ENCODE data around the gene KHK. TPM values are rescaled to one million over a fixed set of nuclear protein-coding genes. Genes with fewer than 3 reads are reported as not detected.
"Not testable (repeated sequence)": the region's sequence is repeated elsewhere in the genome, so short reads cannot be mapped to it uniquely, and the experiment has no call there.

Gene KHK
- total RNA-seq, 1 experiment from 2014 or later = 1.5 TPM

DNA sequence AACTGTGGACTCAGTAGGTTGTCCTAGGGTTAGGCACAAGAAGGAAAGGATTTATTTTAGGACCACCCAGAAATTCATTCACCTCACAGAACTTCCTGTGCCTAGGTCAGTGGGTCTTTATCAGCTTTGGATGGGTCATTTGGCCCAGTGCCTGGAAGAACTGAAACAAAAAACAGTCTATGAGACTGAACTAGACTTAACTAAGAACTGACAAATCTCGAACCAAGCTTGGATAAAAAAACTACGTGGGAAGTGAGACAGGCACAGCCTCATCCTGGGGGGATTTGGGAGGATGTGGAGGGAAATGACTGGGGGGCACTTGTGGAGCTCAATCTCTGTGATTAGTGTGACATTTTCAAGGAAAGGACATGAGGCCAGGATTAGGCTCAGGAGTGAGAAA is 12.8 kb upstream of the KHK start:
- in situ Hi-C loops (cut with HindIII; ENCODE audit: low pct_unique_long_range_greater_than_20kb, low sequenced_read_pairs) (no loop called here), intact Hi-C loops (cut with micrococcal nuclease; ENCODE audit: unreplicated experiment) (no loop called here)
- no TSS peak for BruUV-seq (replicated peaks)
- TF ChIP-seq SIN3A (IDR thresholded peaks at IDR 0.05; ENCODE audit: borderline replicate concordance, insufficient read depth, low read depth, low read length) (no peak), TCF7L2 (IDR thresholded peaks at IDR 0.05; ENCODE audit: low read depth, low read length) (no peak), POLR2AphosphoS5 (IDR thresholded peaks at IDR 0.05; ENCODE audit: low read depth, low read length) (no peak)
- TF ChIP-seq, protein P1, sequence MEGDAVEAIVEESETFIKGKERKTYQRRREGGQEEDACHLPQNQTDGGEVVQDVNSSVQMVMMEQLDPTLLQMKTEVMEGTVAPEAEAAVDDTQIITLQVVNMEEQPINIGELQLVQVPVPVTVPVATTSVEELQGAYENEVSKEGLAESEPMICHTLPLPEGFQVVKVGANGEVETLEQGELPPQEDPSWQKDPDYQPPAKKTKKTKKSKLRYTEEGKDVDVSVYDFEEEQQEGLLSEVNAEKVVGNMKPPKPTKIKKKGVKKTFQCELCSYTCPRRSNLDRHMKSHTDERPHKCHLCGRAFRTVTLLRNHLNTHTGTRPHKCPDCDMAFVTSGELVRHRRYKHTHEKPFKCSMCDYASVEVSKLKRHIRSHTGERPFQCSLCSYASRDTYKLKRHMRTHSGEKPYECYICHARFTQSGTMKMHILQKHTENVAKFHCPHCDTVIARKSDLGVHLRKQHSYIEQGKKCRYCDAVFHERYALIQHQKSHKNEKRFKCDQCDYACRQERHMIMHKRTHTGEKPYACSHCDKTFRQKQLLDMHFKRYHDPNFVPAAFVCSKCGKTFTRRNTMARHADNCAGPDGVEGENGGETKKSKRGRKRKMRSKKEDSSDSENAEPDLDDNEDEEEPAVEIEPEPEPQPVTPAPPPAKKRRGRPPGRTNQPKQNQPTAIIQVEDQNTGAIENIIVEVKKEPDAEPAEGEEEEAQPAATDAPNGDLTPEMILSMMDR (IDR thresholded peaks at IDR 0.05) = no peak
- TF ChIP-seq, protein P2, sequence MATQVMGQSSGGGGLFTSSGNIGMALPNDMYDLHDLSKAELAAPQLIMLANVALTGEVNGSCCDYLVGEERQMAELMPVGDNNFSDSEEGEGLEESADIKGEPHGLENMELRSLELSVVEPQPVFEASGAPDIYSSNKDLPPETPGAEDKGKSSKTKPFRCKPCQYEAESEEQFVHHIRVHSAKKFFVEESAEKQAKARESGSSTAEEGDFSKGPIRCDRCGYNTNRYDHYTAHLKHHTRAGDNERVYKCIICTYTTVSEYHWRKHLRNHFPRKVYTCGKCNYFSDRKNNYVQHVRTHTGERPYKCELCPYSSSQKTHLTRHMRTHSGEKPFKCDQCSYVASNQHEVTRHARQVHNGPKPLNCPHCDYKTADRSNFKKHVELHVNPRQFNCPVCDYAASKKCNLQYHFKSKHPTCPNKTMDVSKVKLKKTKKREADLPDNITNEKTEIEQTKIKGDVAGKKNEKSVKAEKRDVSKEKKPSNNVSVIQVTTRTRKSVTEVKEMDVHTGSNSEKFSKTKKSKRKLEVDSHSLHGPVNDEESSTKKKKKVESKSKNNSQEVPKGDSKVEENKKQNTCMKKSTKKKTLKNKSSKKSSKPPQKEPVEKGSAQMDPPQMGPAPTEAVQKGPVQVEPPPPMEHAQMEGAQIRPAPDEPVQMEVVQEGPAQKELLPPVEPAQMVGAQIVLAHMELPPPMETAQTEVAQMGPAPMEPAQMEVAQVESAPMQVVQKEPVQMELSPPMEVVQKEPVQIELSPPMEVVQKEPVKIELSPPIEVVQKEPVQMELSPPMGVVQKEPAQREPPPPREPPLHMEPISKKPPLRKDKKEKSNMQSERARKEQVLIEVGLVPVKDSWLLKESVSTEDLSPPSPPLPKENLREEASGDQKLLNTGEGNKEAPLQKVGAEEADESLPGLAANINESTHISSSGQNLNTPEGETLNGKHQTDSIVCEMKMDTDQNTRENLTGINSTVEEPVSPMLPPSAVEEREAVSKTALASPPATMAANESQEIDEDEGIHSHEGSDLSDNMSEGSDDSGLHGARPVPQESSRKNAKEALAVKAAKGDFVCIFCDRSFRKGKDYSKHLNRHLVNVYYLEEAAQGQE (IDR thresholded peaks at IDR 0.05; ENCODE audit: insufficient read depth in 1 of 2, low read depth in 2 of 2, low read length in 1 of 2) = no peak
- H3K27me3 ChIP-seq (ENCODE audit: control insufficient read depth, insufficient read depth, low read length) = no peaks in the 10 kb centered on the region
- no peak for ATAC-seq
- ChIA-PET CTCF (no interaction called here), POLR2A (no interaction called here)
- H3K9me3 ChIP-seq (ENCODE audit: control insufficient read depth, insufficient read depth, low read depth, low read length) = no peaks in the 10 kb centered on the region
- H3K4me1 ChIP-seq (ENCODE audit: control insufficient read depth, insufficient read depth, low read length) = peaks cover 15% of the 10 kb centered on the region
- DNase-seq (ENCODE audit: low read depth, low spot score) = no peak
- H3K36me3 ChIP-seq (ENCODE audit: control insufficient read depth, insufficient read depth, low read length) = no peaks in the 10 kb centered on the region
- no peak overlapping the region for H3K4me3 ChIP-seq (ENCODE audit: low read depth in 2 of 2, low read length in 2 of 2)
- H3K27ac ChIP-seq (ENCODE audit: low read length) = no peak overlapping the region

DNA sequence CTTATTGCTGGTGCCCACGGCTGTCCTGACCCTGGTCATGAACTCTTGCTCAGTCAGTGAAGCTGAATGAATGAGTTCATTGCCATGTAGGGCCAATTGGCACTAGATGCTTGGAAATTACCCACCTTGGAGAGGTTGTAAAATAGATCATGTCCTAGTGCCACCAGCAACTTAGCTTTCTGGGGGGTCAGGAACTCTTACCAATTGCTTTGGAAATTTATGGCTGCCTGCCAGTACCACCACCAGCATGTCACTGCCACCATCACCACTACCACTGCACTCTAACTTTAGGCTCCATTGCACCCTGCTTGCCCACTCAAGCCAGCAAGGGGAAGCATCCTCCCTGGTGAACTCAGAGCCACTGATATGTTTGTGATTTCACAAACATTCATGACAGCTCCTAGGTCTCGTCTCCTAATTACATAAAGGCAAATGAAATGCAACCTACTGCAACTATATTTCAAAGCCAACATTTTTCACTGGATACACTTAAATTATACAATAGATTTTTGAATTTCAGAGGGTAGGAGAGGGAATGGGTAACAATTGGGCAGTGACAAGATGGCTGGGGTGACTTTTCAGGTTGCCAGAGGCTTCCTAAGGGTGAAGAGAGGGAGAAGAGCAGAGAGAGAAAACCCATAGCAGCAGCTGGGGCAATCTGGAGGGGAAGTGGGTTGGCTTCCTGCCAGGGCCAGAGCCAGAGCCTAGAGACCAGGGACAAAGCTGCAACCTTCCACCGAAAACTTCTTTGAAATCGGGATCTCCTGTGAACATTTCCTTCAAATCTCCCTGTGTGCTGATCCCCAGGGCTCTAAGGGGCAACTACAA is 11.6 kb upstream of the KHK start:
- POLR2A ChIA-PET = interaction anchor here (0.7 kb wide), 1 partner anchor 8 kb away, joined by 3 read pairs; no protein-coding TSS in a partner anchor
- CTCF ChIA-PET = no interaction called here
- Histone ChIP-seq H3K27me3 (ENCODE audit: control insufficient read depth, insufficient read depth, low read length) (no peaks in the 10 kb centered on the region), H3K36me3 (ENCODE audit: control insufficient read depth, insufficient read depth, low read length) (no peaks in the 10 kb centered on the region), H3K27ac (ENCODE audit: low read length) (no peak overlapping the region), H3K4me3 (ENCODE audit: low read depth in 2 of 2, low read length in 2 of 2) (no peak overlapping the region), H3K9me3 (ENCODE audit: control insufficient read depth, insufficient read depth, low read depth, low read length) (no peaks in the 10 kb centered on the region), H3K4me1 (ENCODE audit: control insufficient read depth, insufficient read depth, low read length) (peaks cover 14% of the 10 kb centered on the region)
- TF ChIP-seq TCF7L2 (IDR thresholded peaks at IDR 0.05; ENCODE audit: low read depth, low read length) (no peak), SIN3A (IDR thresholded peaks at IDR 0.05; ENCODE audit: borderline replicate concordance, insufficient read depth, low read depth, low read length) (no peak), POLR2AphosphoS5 (IDR thresholded peaks at IDR 0.05; ENCODE audit: low read depth, low read length) (no peak)
- TF ChIP-seq, protein P1 (IDR thresholded peaks at IDR 0.05) = no peak
- TF ChIP-seq, protein P2 (IDR thresholded peaks at IDR 0.05; ENCODE audit: insufficient read depth in 1 of 2, low read depth in 2 of 2, low read length in 1 of 2) = no peak
- intact Hi-C loops (cut with micrococcal nuclease; ENCODE audit: unreplicated experiment) = no loop called here
- ATAC-seq = no peak
- BruUV-seq (replicated peaks) = no TSS peak
- no peak for DNase-seq (ENCODE audit: low read depth, low spot score)
- in situ Hi-C loops (cut with HindIII; ENCODE audit: low pct_unique_long_range_greater_than_20kb, low sequenced_read_pairs) = no loop called here

DNA sequence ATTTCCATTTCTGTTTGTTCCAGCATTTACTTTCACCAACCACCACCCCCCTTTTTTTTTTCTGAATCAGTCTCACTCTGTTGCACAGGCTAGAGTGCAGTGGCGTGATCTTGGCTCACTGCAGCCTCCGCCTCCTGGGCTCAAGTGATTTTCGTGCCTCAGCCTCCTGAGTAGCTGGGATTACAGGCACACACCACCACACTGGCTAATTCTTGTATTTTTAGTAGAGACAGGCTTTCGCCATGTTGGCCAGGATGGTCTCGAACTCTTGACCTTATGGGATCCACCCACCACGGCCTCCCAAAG is 11.1 kb upstream of the KHK start:
- H3K9me3 ChIP-seq (ENCODE audit: control insufficient read depth, insufficient read depth, low read depth, low read length); intact Hi-C loops (cut with micrococcal nuclease; ENCODE audit: unreplicated experiment); H3K36me3 ChIP-seq (ENCODE audit: control insufficient read depth, insufficient read depth, low read length); ATAC-seq; H3K4me1 ChIP-seq (ENCODE audit: control insufficient read depth, insufficient read depth, low read length); H3K27ac ChIP-seq (ENCODE audit: low read length); in situ Hi-C loops (cut with HindIII; ENCODE audit: low pct_unique_long_range_greater_than_20kb, low sequenced_read_pairs); CTCF ChIA-PET; H3K27me3 ChIP-seq (ENCODE audit: control insufficient read depth, insufficient read depth, low read length); DNase-seq (ENCODE audit: low read depth, low spot score); H3K4me3 ChIP-seq (ENCODE audit: low read depth in 2 of 2, low read length in 2 of 2); BruUV-seq (replicated peaks): not testable (repeated sequence)
- POLR2A ChIA-PET = interaction anchor here (0.7 kb wide), 1 partner anchor 9 kb away, joined by 3 read pairs; no protein-coding TSS in a partner anchor

Data from Panc1 (cell line).